Tibial nerve (tissue), 4 donors: ENCODE data around the gene CRYBB1. TPM values are rescaled to one million over a fixed set of nuclear protein-coding genes. Genes with fewer than 3 reads are reported as not detected.

ENCODE experiments used
- DNase-seq, 2 donors: peaks; one replicate each; pipeline ENCODE4 v3.0.0-alpha.2; 2019; ENCODE audit warnings: low spot score in 2 of 2
- H3K27ac ChIP-seq, 4 donors: fragments of 200-600 bp; sonication (generic) in 3 of 4; one replicate each; pipeline ENCODE4 v1.5.1; 2017 to 2019; ENCODE audit warnings: mild to moderate bottlenecking in 1 of 4
- H3K27me3 ChIP-seq, 2 donors: fragments of 200-600 bp; sonication (generic) in 1 of 2; one replicate each; pipeline versions ENCODE4 v1.5.1 to v1.6.0; 2017 to 2019
- H3K36me3 ChIP-seq, 3 donors: fragments of 200-600 bp; sonication (generic); one replicate each; pipeline ENCODE4 v1.5.1; 2018 to 2019
- H3K4me1 ChIP-seq, 4 donors: fragments of 200-600 bp; sonication (generic) in 3 of 4; one replicate each; pipeline ENCODE4 v1.5.1; 2017 to 2019
- H3K4me3 ChIP-seq, 4 donors: fragments of 200-600 bp; sonication (generic) in 3 of 4; one replicate each; pipeline ENCODE4 v1.5.1; 2017 to 2019; ENCODE audit warnings: mild to moderate bottlenecking in 1 of 4, moderate library complexity in 1 of 4
- H3K9me3 ChIP-seq, 4 donors: fragments of 200-600 bp; sonication (generic) in 3 of 4; one replicate each; pipeline ENCODE4 v1.5.1; 2017 to 2019
- EP300 ChIP-seq, 2 donors: sonication (generic); formaldehyde crosslinking; IDR thresholded peaks; one replicate each; pipeline ENCODE4 v1.6.1; 2017; ENCODE audit warnings: antibody characterized with exemption in 2 of 2, mild to moderate bottlenecking in 1 of 2
- POLR2A ChIP-seq, 2 donors: fragments of 450-650 bp; IDR thresholded peaks; one replicate each; pipeline ENCODE4 v1.6.1; 2017; ENCODE audit warnings: antibody characterized with exemption in 2 of 2, mild to moderate bottlenecking in 2 of 2, moderate library complexity in 2 of 2
- WGBS, 2 donors: methylation state at CpG; one replicate each; pipeline ENCODE4 v1.1.5; 2018; 5-methylcytosine and 5-hydroxymethylcytosine counted together
- total RNA-seq, 4 donors: library from RNA; depleted of rRNA; stranded (reverse); fragments of >200 nt; gene quantifications; one replicate each; pipeline ENCODE4 v1.1.0, GENCODE V29; 2016
- TF ChIP-seq, protein P1 (sequence below), 5 experiments: fragments of 200-600 bp in 3 of 5; fragments of 450-650 bp in 2 of 5; sonication (generic) in 3 of 5; IDR thresholded peaks; one replicate each; pipeline ENCODE4 v1.5.1; 2016 to 2019; ENCODE audit warnings: antibody characterized with exemption in 5 of 5, mild to moderate bottlenecking in 3 of 5, moderate library complexity in 2 of 5

Gene CRYBB1
- 1 to 10 TPM in 3 of 4 donors, under 1 TPM in 1; 0.84 to 4.8 (median 1.8) TPM for total RNA-seq

DNA sequence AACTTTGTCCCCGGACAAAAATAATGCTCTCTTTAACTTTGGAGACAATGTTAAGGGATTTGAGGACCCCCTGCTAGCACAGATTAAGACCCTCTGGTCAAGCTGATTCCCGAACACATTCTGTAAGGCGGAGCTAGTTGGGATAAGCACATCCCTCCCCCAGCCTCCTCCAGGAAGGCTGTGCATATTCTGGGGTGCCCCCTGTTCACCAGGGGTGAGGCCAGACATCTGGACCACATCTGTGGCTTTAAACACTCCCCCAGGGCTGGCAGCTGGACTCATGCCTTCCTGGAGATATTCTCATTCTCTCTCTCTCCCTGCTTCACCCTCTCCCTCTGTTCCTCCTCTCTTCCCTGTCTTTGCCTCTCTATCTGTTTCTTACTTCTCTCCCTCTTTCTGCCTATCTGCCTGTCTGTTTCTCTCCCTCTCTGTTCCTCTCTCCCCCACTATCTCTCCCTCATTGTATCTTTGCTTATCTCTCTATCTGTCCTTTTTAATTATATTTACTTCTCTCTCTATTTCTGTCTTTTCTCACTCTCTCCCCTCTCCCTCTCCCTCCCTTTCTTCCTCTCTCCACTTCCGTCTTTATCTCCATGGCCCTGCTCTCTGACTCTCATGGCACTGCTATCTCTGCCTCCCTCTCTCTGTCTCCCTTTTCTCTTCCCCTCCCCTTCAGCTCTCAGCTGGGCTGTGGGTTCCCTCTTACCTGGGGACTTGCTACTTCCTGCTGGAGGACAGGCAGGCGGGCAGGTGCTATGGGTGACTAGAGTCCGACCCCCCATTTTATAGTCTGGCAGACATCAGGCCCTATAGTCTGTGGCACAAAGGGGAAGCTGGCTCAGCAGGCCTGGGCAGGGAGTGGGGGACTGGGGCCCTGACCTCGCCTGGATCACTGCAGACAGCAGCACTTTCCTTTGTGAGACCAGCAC is at the start of gene CRYBB1:
CRYBB1 (minus strand) TSS at position 757 of the 929 bp plus-strand sequence. CDS start 1,708 bp downstream, outside the sequence.
- WGBS, 2 donors = 49 to 60% methylated on average over 6 to 7 of the region's 7 CpGs
- DNase-seq = no peak

GRCh38 chr22:26667140-26667539 is 49.3 kb upstream of the CRYBB1 start:
- no peaks in the 10 kb centered on the region for H3K36me3 ChIP-seq
- H3K4me1 ChIP-seq = peaks cover 0 to 4% (median 3%) of the 10 kb centered on the region in 4 donors
- H3K27me3 ChIP-seq = peaks cover 0 to 56% of the 10 kb centered on the region in 2 donors
- no peak for DNase-seq
- 77 to 81% methylated on average over 13 of the region's 13 CpGs for WGBS, 2 donors
- TF ChIP-seq, protein P1, sequence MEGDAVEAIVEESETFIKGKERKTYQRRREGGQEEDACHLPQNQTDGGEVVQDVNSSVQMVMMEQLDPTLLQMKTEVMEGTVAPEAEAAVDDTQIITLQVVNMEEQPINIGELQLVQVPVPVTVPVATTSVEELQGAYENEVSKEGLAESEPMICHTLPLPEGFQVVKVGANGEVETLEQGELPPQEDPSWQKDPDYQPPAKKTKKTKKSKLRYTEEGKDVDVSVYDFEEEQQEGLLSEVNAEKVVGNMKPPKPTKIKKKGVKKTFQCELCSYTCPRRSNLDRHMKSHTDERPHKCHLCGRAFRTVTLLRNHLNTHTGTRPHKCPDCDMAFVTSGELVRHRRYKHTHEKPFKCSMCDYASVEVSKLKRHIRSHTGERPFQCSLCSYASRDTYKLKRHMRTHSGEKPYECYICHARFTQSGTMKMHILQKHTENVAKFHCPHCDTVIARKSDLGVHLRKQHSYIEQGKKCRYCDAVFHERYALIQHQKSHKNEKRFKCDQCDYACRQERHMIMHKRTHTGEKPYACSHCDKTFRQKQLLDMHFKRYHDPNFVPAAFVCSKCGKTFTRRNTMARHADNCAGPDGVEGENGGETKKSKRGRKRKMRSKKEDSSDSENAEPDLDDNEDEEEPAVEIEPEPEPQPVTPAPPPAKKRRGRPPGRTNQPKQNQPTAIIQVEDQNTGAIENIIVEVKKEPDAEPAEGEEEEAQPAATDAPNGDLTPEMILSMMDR (IDR thresholded peaks at IDR 0.05) = no peak
- TF ChIP-seq EP300 (IDR thresholded peaks at IDR 0.05) (no peak), POLR2A (IDR thresholded peaks at IDR 0.05) (no peak)
- no peak overlapping the region for H3K27ac ChIP-seq
- no peak overlapping the region for H3K4me3 ChIP-seq
- no peaks in the 10 kb centered on the region for H3K9me3 ChIP-seq

More for the DNA sequence above, at the start of gene CRYBB1:
- Histone ChIP-seq H3K36me3 (no peaks in the 10 kb centered on the region), H3K27ac (peak within 1 kb of the TSS in 2 of 4 donors; percentile 23 to 36), H3K4me3 (no peak within 1 kb of the TSS), H3K4me1 (peaks cover 0 to 8% (median 2%) of the 10 kb centered on the region in 4 donors), H3K9me3 (no peaks in the 10 kb centered on the region), H3K27me3 (peaks cover 0 to 29% of the 10 kb centered on the region in 2 donors)
- TF ChIP-seq, protein P1 (IDR thresholded peaks at IDR 0.05) = no peak

GRCh38 chr22:26665813-26666231 is 48.0 kb upstream of the CRYBB1 start:
- Histone ChIP-seq H3K9me3 (no peaks in the 10 kb centered on the region), H3K36me3 (no peaks in the 10 kb centered on the region), H3K4me3 (no peak overlapping the region), H3K4me1 (no peaks in the 10 kb centered on the region), H3K27ac (no peak overlapping the region), H3K27me3 (peaks cover 0 to 69% of the 10 kb centered on the region in 2 donors)
- TF ChIP-seq POLR2A (IDR thresholded peaks at IDR 0.05) (no peak), EP300 (IDR thresholded peaks at IDR 0.05) (no peak)
- TF ChIP-seq, protein P1 (IDR thresholded peaks at IDR 0.05) = no peak
- WGBS, 2 donors = 24 to 26% methylated on average over 4 of the region's 4 CpGs
- DNase-seq = no peak

- WGBS, 2 donors = 71 to 78% methylated on average over 9 of the region's 9 CpGs
- Histone ChIP-seq H3K4me1 (peaks cover 0 to 9% (median 7%) of the 10 kb centered on the region in 4 donors), H3K9me3 (no peaks in the 10 kb centered on the region), H3K27ac (no peak overlapping the region), H3K36me3 (no peaks in the 10 kb centered on the region), H3K4me3 (no peak overlapping the region), H3K27me3 (peaks cover under 1 to 90% of the 10 kb centered on the region in 2 donors)
- no peak for DNase-seq
- TF ChIP-seq, protein P1 (IDR thresholded peaks at IDR 0.05) = no peak
- TF ChIP-seq POLR2A (IDR thresholded peaks at IDR 0.05) (no peak), EP300 (IDR thresholded peaks at IDR 0.05) (no peak)
Measured at GRCh38 chr22:26663374-26663923, 45.6 kb upstream of the CRYBB1 start.

GRCh38 chr22:26662160-26662559 is 44.3 kb upstream of the CRYBB1 start:
- Histone ChIP-seq H3K4me1 (peaks cover 0 to 21% (median 16%) of the 10 kb centered on the region in 4 donors), H3K4me3 (no peak overlapping the region), H3K27me3 (peaks cover 6 to 92% of the 10 kb centered on the region in 2 donors), H3K9me3 (no peaks in the 10 kb centered on the region), H3K36me3 (no peaks in the 10 kb centered on the region), H3K27ac (no peak overlapping the region)
- 89 to 100% methylated on average over 2 of the region's 2 CpGs for WGBS, 2 donors
- DNase-seq = no peak
- TF ChIP-seq EP300 (IDR thresholded peaks at IDR 0.05) = no peak
- no peak for TF ChIP-seq POLR2A (IDR thresholded peaks at IDR 0.05)
- TF ChIP-seq, protein P1 (IDR thresholded peaks at IDR 0.05) = no peak
